ENCODE data around the gene PTPRN2. TPM values are rescaled to one million over a fixed set of nuclear protein-coding genes. Genes with fewer than 3 reads are reported as not detected.
A peak's percentile ranks its signal among the peaks of the same experiment; 100 is the strongest.
"Not testable (repeated sequence)": the region's sequence is repeated elsewhere in the genome, so short reads cannot be mapped to it uniquely, and the experiment has no call there.

Gene PTPRN2
- total RNA-seq, 1 experiment from 2014 or later: 1.2 TPM

DNA sequence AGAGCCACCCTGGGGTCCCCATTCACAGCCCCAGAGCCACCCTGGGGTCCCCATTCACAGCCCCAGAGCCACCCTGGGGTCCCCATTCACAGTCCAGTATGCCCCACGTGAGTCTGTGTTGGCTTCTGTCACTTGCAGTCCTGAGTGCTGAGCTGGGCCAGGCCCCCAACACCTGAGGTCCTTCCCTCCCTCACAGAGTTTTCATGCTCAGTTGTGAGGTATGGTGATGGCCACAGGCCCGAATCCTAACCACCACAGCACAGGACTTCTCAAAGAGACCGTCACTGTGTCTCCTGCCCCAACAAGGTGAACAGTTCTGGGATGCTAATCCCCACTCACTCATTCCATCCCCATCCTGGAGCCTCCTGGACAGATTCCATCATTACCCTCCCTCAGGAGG is 239.2 kb downstream of the PTPRN2 start:
- Histone ChIP-seq H3K9me3 (replicated peaks) (peaks cover 6% of the 10 kb centered on the region), H3K4me3 (no peak overlapping the region), H3K27me3 (replicated peaks) (no peaks in the 10 kb centered on the region), H3K27ac (no peak overlapping the region), H3K36me3 (no peaks in the 10 kb centered on the region), H3K4me1 (replicated peaks) (no peaks in the 10 kb centered on the region)
- peak in 1 of 2 experiments; percentile 17 for DNase-seq (ENCODE audit: low read depth in 1 of 2, low spot score in 2 of 2)

DNA sequence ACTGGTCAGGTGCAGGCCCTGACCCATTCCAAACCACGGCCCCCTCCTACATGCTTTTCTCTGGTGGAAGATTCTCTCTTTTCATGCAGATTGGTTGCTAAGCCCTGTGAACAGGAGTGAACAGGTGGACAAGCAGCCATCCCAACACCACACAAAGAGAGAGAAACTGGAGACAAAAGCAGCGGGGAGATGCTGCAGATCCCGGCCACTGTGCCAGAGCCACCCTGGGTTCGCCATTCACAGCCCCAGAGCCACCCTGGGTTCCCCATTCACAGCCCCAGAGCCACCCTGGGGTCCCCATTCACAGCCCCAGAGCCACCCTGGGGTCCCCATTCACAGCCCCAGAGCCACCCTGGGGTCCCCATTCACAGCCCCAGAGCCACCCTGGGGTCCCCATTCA is 239.6 kb downstream of the PTPRN2 start:
- not testable (repeated sequence) for H3K4me1 ChIP-seq (replicated peaks); H3K27me3 ChIP-seq (replicated peaks); H3K36me3 ChIP-seq; H3K4me3 ChIP-seq; DNase-seq (ENCODE audit: low read depth in 1 of 2, low spot score in 2 of 2); H3K27ac ChIP-seq; H3K9me3 ChIP-seq (replicated peaks)

DNA sequence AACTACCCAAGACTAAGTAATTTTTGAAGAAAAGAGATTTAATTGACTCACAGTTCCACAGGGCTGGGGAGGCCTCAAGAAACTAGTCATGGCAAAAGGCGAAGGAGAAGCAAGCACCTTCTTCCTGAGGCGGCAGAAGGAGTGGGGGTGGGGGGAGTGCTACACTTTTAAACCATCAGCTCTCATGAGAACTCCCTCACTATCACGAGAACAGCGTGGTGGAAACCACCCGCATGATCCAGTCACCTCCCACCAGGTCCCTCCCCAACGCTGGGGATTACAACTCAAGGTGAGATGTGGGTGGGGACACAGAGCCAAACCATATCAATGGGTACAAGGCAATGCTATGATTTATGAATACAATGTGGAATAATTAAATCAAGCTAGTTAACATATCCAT is 241.9 kb downstream of the PTPRN2 start:
- Histone ChIP-seq H3K4me1 (replicated peaks) (no peaks in the 10 kb centered on the region), H3K27me3 (replicated peaks) (no peaks in the 10 kb centered on the region), H3K9me3 (replicated peaks) (peaks cover 6% of the 10 kb centered on the region), H3K27ac (no peak overlapping the region), H3K36me3 (no peaks in the 10 kb centered on the region), H3K4me3 (no peak overlapping the region)
- DNase-seq (ENCODE audit: low read depth in 1 of 2, low spot score in 2 of 2): peak in 1 of 2 experiments; percentile 20

DNA sequence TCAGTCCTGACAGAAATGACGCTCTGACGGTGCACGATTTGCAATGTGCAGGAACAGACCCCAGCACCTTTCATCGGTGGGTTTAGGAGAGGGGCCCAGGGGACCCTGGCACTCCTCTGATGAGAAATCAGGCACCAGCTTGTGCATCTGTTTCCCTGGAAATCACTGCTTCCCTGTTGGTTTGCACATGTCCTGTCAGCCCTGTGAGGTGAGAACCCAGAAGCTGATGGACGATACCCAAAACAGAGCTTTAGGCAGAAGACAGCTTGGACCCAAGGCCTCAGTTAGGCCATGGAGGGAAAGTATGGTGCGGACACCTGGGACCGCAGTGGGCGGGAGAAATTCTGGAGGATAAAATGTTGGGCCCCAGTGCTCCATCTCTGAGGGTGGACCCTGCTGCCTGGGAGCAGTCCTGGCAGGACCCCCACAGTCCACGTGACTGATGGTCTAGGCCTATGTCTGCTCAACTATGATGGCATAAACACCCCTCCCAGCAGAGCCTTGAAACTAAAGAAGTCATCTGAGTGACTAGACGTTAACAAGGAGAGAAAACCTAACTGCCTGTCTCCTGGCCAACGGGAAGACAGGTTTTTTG is 242.8 kb downstream of the PTPRN2 start:
- DNase-seq (ENCODE audit: low read depth in 1 of 2, low spot score in 2 of 2): peak in 1 of 2 experiments; percentile 22
- H3K36me3 ChIP-seq: no peaks in the 10 kb centered on the region
- no peaks in the 10 kb centered on the region for H3K4me1 ChIP-seq (replicated peaks)
- H3K9me3 ChIP-seq (replicated peaks): peaks cover 6% of the 10 kb centered on the region
- H3K27me3 ChIP-seq (replicated peaks): no peaks in the 10 kb centered on the region
- no peak overlapping the region for H3K27ac ChIP-seq
- no peak overlapping the region for H3K4me3 ChIP-seq

DNA sequence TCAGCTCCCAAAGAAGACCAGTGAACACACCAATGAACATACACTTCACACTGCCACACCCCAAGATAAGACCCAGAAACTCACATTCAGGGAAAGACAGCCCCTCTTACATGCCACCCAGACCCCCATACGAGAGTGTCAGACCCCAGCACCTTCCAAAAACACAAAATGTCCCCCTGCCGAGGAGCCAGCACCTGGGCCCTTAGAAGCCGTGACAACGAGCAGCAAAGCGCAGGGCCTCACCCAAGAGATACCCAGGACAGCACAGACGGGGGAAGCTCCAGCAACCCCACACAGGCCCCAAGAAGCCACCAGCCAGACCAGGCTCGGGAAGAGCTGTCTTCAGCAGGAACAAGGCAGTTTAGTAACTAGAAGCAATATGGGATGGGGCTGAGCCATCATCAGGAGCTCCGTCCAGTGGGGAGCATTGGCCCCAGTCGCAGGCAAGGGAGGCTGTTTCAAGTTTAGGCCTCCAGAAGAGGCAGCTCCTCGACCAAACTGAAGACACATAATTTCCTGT is 243.6 kb downstream of the PTPRN2 start:
- Histone ChIP-seq H3K27me3 (replicated peaks) (no peaks in the 10 kb centered on the region), H3K4me1 (replicated peaks) (no peaks in the 10 kb centered on the region), H3K9me3 (replicated peaks) (peaks cover 6% of the 10 kb centered on the region), H3K4me3 (no peak overlapping the region), H3K36me3 (no peaks in the 10 kb centered on the region), H3K27ac (no peak overlapping the region)
- peak in 1 of 2 experiments; percentile 26 for DNase-seq (ENCODE audit: low read depth in 1 of 2, low spot score in 2 of 2)

DNA sequence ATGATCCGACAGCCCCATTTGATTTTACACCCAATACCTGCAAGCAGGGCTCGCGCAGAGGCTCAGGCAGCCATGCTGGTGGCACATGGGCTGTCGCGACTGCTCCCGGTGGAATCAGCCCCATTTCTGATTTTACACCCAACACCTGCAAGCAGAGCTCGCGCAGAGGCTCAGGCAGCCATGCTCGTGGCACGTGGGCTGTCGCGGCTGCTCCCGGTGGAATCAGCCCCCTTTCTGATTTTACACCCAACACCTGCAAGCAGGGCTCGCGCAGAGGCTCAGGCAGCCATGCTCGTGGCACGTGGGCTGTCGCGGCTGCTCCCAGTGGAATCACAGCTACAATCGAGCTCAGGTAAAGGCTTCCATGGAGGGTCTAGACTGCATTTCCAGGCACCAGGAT is 244.1 kb downstream of the PTPRN2 start:
- Histone ChIP-seq H3K27ac (no peak overlapping the region), H3K4me3 (no peak overlapping the region), H3K36me3 (no peaks in the 10 kb centered on the region), H3K27me3 (replicated peaks) (no peaks in the 10 kb centered on the region), H3K4me1 (replicated peaks) (no peaks in the 10 kb centered on the region), H3K9me3 (replicated peaks) (peaks cover 6% of the 10 kb centered on the region)
- DNase-seq (ENCODE audit: low read depth in 1 of 2, low spot score in 2 of 2): peak in 1 of 2 experiments; percentile 33

DNA sequence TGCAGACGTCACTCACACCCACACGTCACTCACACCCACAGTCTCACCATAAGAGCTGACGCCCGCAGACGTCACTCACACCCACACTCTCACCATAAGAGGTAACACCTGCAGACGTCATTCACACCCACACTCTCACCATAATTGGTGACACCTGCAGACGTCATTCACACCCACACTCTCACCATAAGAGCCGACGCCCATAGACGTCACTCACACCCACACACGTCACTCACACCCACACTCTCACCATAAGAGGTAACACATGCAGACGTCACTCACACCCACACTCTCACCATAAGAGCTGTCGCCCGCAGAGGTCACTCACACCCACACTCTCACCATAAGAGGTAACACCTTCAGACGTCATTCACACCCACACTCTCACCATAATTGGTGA is 246.5 kb downstream of the PTPRN2 start:
- peak in 1 of 2 experiments; percentile 40 for DNase-seq (ENCODE audit: low read depth in 1 of 2, low spot score in 2 of 2)
- H3K27ac ChIP-seq; H3K27me3 ChIP-seq (replicated peaks); H3K4me3 ChIP-seq; H3K36me3 ChIP-seq; H3K9me3 ChIP-seq (replicated peaks); H3K4me1 ChIP-seq (replicated peaks): not testable (repeated sequence)

DNA sequence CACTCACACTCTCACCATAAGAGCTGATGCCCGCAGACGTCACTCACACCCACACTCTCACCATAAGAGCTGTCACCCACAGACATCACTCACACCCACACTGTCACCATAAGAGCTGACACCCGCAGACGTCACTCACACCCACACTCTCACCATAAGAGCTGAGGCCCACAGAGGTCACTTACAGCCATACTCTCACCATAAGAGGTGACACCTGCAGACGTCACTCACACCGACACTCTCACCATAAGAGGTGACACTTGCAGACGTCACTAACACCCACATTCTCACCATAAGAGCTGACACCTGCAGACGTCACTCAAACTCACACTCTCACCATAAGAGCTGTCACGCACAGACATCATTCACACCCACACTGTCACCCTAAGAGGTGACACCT is 250.7 kb downstream of the PTPRN2 start:
- H3K36me3 ChIP-seq; H3K9me3 ChIP-seq (replicated peaks); H3K4me3 ChIP-seq; H3K27me3 ChIP-seq (replicated peaks); H3K4me1 ChIP-seq (replicated peaks); H3K27ac ChIP-seq: not testable (repeated sequence)
- DNase-seq (ENCODE audit: low read depth in 1 of 2, low spot score in 2 of 2): peak in 1 of 2 experiments; percentile 28

DNA sequence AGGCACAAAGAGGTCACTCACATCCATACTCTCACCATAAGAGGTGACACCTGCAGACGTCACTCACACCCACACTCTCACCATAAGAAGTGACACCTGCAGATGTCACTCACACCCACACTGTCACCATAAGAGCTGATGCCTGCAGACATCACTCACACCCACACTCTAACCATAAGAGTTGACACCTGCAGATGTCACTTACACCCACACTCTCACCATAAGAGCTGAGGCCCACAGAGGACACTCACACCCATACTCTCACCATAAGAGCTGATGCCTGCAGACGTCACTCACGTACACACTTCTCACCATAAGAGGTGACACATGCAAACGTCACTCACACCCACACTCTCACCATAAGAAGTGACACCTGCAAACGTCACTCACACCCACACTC is 255.1 kb downstream of the PTPRN2 start:
- H3K36me3 ChIP-seq; H3K4me1 ChIP-seq (replicated peaks); H3K9me3 ChIP-seq (replicated peaks); H3K27me3 ChIP-seq (replicated peaks); H3K27ac ChIP-seq; H3K4me3 ChIP-seq: not testable (repeated sequence)
- DNase-seq (ENCODE audit: low read depth in 1 of 2, low spot score in 2 of 2): peak in 1 of 2 experiments; percentile 18

DNA sequence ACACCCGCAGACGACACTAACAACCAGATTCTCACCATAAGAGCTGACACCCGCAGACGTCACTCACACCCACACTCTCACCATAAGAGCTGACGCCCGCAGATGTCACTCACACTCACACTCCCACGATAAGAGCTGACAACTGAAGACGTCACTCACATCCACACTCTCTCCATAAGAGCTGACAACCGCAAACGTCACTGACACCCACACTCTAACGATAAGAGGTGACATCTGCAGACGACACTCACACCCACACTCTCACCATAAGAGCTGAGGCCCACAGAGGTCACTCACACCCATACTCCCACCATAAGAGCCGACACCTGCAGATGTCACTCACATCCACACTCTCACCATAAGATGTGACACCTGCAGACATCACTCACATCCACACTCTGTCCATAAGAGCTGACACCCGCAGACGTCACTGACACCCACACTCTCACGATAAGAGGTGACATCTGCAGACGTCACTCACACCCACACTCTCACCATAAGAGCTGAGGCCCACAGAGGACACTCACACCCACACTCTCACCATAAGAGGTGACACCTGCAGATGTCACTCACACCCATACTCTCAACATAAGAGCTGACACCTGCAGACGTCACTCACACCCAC is 255.7 kb downstream of the PTPRN2 start:
- H3K9me3 ChIP-seq (replicated peaks); H3K36me3 ChIP-seq: not testable (repeated sequence)

DNA sequence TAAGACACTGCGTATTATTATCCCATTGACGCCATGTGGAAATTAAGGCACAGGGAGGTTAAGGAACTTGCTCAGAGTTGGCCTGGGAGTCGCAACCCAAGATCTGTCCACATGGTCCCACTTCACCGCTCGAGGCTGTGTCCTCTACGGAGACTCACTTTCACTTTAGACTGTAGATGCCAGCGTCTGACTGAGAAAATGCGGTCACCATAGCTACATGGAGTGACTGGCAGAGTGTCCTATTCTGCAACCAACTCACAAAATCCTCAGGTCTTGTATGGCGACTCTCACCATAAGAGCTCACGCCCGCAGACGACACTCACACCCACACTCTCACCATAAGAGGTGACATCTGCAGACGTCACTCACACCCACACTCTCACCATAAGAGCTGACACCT is 257.9 kb downstream of the PTPRN2 start:
- no peak for DNase-seq (ENCODE audit: low read depth in 1 of 2, low spot score in 2 of 2)

More for the DNA sequence above, 255.7 kb downstream of the PTPRN2 start:
- not testable (repeated sequence) for H3K27ac ChIP-seq; H3K27me3 ChIP-seq (replicated peaks); H3K4me3 ChIP-seq; H3K4me1 ChIP-seq (replicated peaks)
- DNase-seq (ENCODE audit: low read depth in 1 of 2, low spot score in 2 of 2): peak in 1 of 2 experiments; percentile 34

DNA sequence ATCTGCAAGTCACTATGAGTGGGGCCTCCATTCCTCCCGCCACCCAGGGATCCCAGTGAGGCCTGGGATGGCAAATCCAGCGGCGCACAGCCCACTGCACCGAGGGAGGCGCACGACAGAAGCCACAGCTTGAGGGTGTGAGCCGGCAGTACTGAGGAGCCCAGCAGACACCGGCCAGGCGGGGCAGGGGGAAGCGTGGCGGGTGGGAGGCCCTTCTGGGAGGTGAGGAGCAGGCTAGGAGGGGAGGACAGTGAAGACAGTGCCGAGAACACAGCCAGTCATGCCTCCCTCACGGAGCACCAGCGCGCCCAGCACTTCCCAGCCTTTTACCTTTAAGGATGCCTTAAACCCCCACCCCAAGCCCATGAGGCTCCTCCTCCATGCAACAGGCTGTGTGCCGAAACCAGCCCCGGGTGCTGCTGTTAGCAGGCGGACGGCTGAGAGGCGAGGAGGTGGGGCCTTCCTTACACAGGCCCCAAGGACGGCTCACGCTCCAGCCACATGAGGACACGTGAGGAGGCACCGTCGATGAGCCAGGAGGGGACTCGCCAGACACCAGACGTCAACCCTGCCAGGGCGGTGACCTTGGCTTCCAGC is 258.5 kb downstream of the PTPRN2 start:
- Histone ChIP-seq H3K9me3 (replicated peaks) (peaks cover 6% of the 10 kb centered on the region; the same call in 1 of the 2 replicates), H3K4me1 (replicated peaks) (no peaks in the 10 kb centered on the region), H3K27me3 (replicated peaks) (no peaks in the 10 kb centered on the region), H3K36me3 (no peaks in the 10 kb centered on the region), H3K27ac (no peak overlapping the region), H3K4me3 (no peak overlapping the region)
- DNase-seq (ENCODE audit: low read depth in 1 of 2, low spot score in 2 of 2): no peak

More for the DNA sequence above, 257.9 kb downstream of the PTPRN2 start:
- no peak overlapping the region for H3K4me3 ChIP-seq
- H3K27ac ChIP-seq: no peak overlapping the region
- H3K9me3 ChIP-seq (replicated peaks): peaks cover 6% of the 10 kb centered on the region; the same call in 1 of the 2 replicates
- H3K4me1 ChIP-seq (replicated peaks): no peaks in the 10 kb centered on the region
- no peaks in the 10 kb centered on the region for H3K27me3 ChIP-seq (replicated peaks)
- no peaks in the 10 kb centered on the region for H3K36me3 ChIP-seq

DNA sequence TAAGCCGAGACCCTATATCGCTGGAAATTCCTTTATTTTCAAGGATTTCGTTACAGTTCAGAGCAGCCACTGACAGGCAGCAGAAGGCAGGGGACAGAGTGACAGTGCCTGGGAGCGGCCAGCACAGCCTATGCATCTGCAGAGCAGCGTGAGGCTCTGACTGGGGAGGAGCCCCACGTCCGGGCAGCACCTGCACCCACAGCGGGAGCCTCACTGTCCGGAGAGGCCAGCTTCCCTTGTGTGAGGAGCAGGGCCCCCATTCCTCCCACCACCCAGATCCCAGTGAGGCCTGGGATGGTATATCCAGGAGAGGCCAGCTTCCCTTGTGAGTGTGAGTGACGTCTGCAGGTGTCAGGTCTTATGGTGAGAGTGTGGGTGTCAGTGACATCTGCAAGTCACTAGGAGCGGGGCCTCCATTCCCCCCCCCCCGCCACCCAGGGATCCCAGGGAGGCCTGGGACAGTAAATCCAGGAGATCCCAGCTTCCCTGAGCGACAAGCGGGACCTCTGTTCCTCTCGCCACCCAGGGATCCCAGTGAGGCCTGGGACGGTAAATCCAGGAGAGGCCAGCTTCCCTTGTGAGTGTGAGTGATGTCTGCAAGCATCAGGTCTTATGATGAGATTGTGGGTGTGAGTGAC is 259.1 kb downstream of the PTPRN2 start:
- Histone ChIP-seq H3K27me3 (replicated peaks) (no peaks in the 10 kb centered on the region), H3K4me1 (replicated peaks) (no peaks in the 10 kb centered on the region), H3K4me3 (no peak overlapping the region), H3K27ac (no peak overlapping the region), H3K9me3 (replicated peaks) (peaks cover 6% of the 10 kb centered on the region; the same call in 1 of the 2 replicates), H3K36me3 (no peaks in the 10 kb centered on the region)
- DNase-seq (ENCODE audit: low read depth in 1 of 2, low spot score in 2 of 2): no peak
